C1 segment of cervical spinal cord (tissue), 14 donors: ENCODE data around the gene FRAS1.
"Not testable (repeated sequence)": the region's sequence is repeated elsewhere in the genome, so short reads cannot be mapped to it uniquely, and the experiment has no call there.

Experiments
- DNase-seq, 14 donors: peaks; one replicate each; lab custom pipeline; 2025; lab: John Stamatoyannopoulos, UW

Gene FRAS1

GRCh38 chr4:78545275-78546246, 488.4 kb downstream of the FRAS1 start:
- no peak for DNase-seq

- not testable (repeated sequence) for DNase-seq
Observed at GRCh38 chr4:78547899-78548298, 490.8 kb downstream of the FRAS1 start.

GRCh38 chr4:78548889-78549288, 491.8 kb downstream of the FRAS1 start:
- not testable (repeated sequence) for DNase-seq

GRCh38 chr4:78551420-78552351, 494.6 kb downstream of the FRAS1 start, which contains the start of gene ANXA3:
TSS of gene ANXA3 (plus strand) at chr4:78551770. CDS start at chr4:78554474, 2,704 bp downstream.
- DNase-seq: no peak

DNA sequence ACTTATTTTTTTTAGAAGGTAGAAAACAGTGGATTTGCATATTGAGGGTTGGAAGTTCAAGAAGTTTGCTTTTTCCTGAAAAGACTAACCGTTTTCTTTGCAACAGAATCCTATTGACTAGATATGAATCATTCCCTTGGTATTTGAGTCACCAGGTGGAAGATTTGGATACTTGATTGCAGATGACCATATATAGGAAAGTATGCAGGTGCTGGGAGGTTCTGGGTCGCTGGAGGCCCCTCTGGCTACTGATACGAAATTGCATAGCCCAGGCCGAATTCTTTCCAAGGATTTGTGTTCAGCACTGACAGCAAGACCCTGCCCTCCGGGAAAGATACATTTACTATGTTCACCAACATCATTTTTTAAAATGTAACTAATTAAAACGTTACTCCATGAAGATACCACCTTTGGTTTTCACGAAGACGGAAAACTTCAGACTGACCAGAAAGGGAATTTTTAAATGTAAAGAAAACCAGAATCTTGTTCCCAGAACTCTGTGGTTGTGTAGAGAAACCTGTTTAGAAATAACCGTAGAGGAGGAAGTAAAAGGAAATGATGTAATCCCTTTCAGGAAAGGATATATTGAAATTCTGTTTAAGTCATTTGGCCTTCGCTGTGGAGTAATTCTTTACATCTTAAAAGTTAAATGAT, 495.4 kb downstream of the FRAS1 start:
- DNase-seq: no peak

DNA sequence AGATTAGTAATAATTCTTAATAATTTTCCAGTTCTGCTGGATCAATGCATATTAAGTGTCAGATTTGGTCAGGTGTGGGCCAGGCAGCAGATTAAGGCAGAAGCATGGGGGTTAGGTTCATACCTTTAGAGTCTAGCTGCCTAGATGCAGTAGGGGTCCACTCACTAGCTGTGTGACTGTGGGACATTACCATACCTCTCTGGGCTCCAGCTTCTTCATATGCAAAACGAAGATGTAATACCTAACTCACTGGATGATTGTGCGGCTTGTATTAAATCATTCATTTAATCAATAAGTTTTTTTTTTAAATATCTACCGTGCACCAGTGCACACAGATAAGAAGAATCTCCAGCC, 495.9 kb downstream of the FRAS1 start:
- no peak for DNase-seq

DNA sequence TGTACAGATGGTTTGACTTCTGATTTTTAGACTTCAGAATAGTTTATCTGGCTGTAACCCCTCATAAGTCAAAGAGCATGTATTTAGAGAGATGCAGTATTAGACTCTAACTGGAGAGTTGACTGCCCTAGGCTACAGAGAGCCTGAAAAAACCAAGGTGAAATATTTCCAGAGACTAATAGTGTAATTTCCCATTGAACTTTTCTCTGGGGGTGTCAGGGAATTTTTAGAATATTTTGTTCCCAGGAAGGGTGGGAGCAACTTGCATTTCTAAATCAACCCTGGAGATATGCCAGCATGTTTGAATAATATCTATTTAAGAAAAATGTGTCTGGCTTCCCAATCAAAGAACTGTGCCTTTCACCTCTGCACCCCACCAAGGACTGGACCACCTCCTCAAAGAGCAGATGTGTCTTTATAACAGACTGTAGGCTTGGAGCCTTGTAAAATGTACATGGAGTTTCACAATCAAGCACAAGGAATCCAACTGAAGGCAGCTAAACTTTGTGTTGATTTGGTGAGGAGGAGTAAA, 496.5 kb downstream of the FRAS1 start:
- no peak for DNase-seq

DNA sequence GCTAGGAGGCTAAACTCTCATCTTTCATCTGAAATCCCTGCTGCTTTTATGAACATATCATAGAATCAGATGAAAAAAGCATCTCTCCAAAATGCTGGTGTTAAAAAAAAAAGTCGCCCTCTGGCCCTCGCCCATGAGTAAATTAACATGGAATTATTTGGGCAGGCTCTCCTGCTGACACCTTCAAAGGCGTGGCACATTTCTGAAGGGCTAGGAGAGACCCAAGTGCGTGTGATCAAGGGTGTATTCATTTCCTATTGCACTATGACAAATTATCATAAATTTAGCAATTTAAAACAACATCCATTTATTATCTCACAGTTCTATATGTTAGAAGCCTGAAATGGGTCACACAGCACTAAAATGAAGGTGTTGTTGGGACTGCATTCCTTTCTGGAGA, 499.5 kb downstream of the FRAS1 start:
- DNase-seq: no peak

DNA sequence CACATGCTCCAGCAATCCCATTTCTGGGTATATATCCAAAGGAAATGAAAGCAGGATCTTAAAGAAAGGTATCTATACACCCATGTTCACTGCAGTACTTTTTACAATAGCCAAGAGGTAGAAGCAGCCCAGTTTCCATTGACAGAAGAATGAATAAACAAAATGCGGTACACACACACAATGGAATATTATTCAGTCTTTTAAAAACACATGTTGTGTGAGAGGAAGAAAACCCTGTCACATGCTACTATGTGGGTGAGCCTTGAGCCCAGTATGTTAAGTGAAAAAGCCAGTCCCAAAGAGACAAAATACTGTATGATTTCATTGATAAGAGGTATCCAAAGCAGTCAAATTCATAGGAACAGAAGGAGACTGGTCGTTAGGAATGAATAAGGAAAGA, 500.7 kb downstream of the FRAS1 start:
- no peak for DNase-seq

DNA sequence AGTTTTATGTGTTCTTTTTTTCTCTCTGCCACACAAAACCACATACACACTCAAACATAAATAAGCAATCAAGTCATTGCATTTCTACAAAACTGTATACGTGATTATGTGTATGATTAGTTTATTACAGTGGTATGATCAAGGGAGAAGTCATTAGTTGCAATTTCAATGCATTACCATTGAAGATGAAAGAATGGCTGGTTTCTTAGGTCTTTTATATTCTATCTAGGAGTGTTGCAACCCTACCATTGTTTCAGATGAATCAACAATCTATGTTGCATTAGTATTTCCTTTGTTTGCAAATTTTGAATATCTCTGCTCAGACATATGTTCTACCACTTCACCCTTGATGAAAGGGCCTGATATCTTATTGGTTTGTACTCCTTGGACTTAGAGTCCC, 501.3 kb downstream of the FRAS1 start:
- DNase-seq: no peak

GRCh38 chr4:78560296-78560963, 503.3 kb downstream of the FRAS1 start:
- DNase-seq: no peak

DNA sequence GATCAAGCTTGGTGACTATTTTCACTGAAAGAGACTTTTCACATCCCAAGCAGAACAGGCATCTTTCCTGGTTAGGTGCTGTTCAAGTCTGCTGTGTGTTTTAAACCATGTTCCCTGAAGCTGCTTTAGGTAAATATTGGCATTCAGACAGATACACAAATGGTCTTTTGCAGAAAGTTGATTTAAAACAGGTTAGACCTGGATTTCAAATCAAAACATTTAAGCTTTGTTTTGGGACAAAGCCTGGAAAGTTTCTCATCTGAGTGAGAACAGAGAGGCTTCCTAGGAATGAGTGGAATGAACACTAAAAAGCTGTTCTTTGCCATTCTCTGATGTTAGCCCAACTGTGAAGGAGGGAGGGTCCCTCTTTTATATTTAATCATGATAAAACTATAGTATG, 504.6 kb downstream of the FRAS1 start:
- no peak for DNase-seq

DNA sequence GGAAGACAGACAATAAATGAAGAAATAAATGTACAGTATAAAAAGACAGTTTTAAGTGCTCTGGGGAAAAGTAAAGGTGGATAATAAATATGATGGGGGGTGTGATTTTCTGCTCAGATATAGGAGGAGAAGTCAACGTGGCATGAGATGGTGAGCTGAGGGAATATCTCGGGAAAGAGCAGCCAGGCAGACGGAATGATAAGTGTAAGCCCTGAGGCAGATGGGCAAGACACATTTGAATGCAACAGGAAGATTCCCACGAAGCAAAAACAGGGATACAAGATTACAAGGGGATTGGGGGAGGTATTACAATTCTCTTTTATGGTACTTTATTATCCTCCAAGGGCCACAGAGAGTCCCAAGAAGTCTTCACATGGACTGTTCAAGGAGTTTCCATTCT, 505.6 kb downstream of the FRAS1 start:
- DNase-seq: no peak

DNA sequence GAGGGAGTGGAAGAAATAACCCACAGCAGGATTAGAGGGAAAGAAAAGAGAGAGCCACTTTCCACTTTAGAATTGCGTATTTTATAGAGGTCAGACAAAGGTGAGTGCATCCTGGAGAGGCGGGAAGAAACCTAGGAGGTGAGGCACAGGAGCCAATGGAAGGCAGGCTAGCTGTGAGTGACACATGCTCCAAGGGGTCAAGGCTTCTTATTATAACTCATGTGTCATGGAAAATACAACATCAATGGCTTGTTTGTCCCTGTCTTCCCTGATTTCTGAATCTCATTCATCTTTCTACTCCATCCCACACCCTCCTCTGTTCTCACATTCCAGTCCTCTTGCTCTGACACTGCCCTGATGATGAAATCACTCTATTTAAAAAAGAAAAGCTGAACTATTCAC, 508.8 kb downstream of the FRAS1 start:
- DNase-seq: no peak

DNA sequence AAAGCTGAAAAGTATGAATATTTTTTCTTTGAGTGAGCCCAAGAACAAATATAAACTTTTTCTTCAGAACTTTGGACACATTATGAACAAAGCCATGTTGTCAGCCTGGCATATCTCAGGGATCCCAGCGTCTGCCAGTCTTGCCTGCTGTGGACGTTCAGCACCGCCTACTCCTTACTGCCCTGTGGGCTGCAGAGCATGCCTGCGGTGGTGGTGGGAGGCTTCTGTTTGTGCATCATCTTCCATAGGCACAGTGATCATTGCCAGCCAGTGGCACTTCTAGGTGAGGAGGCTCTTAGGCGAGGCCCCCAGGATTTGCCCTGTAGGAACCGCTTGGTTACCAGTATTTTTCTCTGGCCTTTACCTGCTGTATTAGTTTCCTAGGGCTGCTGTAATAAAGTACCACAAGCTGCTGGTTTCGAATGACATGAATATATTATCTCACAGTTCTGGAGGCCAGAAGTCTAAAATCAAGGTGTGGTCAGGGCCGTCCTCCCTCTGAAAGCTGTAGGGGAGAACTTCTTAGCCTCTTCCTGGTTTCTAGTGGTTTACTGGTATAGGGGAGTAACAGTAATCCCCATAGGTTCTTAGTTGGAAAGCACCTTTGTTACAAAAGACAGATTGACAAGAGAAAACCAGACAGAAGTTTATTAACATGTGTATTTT, 509.8 kb downstream of the FRAS1 start:
- no peak for DNase-seq

DNA sequence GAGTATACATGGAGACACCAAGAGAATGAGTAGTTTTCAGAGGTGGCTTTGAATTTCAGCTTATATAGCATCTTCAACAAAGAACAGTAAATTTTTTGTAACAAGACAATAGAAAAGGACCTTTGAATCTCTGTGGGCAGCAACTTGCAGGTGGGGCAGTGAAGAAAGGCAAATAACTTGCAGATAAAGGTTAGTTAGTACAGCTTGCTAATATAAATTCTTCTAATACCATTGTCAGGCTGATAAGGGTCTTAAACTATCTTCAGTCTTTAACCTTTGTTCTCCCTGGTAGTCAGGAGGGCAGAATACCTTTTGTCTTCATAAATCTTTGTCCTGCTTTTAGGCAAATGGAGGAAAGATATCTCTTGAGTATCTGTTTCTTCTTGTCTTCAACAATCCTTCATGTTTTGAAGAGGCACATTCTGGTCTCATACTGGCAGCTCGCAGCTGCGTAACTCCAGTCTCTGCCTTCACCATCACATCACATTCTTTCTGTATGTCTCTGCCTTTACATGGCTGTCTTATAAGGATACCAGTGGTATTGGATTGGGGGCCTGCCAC, 510.5 kb downstream of the FRAS1 start:
- DNase-seq: no peak

DNA sequence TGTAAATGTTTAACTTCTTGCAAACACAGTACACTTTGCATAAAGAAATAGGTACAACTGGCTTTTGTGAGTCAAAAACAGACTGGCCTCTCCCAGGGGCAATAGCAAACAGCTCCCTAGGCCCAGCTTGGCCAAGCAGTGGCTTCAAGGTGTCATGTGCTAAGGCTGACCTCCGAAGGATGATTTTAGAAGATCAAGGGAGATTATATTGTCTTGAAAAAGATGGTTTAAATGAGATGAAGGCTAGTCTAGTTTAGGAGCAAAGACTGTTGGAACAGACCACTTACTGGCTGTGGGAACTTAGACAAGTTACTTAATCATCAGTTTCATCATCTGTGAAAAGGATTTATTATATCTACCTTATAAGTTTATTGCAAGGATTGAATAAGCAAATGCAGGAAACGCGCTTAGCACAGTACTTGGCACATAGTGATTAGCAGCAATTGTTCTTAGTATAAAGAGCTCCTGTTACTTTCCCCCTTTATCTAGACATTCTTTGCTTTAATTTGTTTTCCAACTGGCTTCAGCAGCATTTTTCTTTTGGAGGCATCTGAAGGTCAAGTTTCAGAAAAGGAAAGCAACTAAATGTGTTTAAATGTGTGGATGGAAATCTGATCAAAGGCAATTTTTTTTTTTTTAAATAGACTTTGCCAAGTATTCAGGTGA, 511.6 kb downstream of the FRAS1 start:
- no peak for DNase-seq

- no peak for DNase-seq
Observed at GRCh38 chr4:78569306-78569821, 512.2 kb downstream of the FRAS1 start.

GRCh38 chr4:78570117-78570516, 513.0 kb downstream of the FRAS1 start:
- no peak for DNase-seq
